Measurements from ENCODE around the gene CELF4. TPM values are rescaled to one million over a fixed set of nuclear protein-coding genes. Genes with fewer than 3 reads are reported as not detected.

CELF4 gene
- total RNA-seq, 2 donors from 2014 or later = not detected

GRCh38 chr18:37313624-37314023, 252.0 kb downstream of the CELF4 start:
- no peaks in the 10 kb centered on the region for H3K36me3 Mint-ChIP-seq (ENCODE audit: low read depth)

GRCh38 chr18:37309861-37310260, 255.7 kb downstream of the CELF4 start:
- H3K4me1 Mint-ChIP-seq = no peaks in the 10 kb centered on the region
- ATAC-seq (replicated peaks) = no peak

More at GRCh38 chr18:37313624-37314023, 252.0 kb downstream of the CELF4 start:
- Mint-ChIP-seq H3K4me3 (no peak overlapping the region), H3K4me1 (no peaks in the 10 kb centered on the region), H3K9me3 (no peaks in the 10 kb centered on the region), H3K27ac (no peak overlapping the region), H3K27me3 (no peaks in the 10 kb centered on the region)
- ATAC-seq (replicated peaks) = no peak

GRCh38 chr18:37309059-37309458, 256.5 kb downstream of the CELF4 start:
- no peak overlapping the region for H3K4me3 Mint-ChIP-seq
- no peaks in the 10 kb centered on the region for H3K36me3 Mint-ChIP-seq (ENCODE audit: low read depth)
- no peak overlapping the region for H3K27ac Mint-ChIP-seq
- no peaks in the 10 kb centered on the region for H3K9me3 Mint-ChIP-seq
- H3K27me3 Mint-ChIP-seq = no peaks in the 10 kb centered on the region
- H3K4me1 Mint-ChIP-seq = no peaks in the 10 kb centered on the region
- ATAC-seq (replicated peaks) = no peak

More at GRCh38 chr18:37309861-37310260, 255.7 kb downstream of the CELF4 start:
- H3K27ac Mint-ChIP-seq = no peak overlapping the region
- no peaks in the 10 kb centered on the region for H3K27me3 Mint-ChIP-seq
- H3K4me3 Mint-ChIP-seq = no peak overlapping the region
- no peaks in the 10 kb centered on the region for H3K9me3 Mint-ChIP-seq
- no peaks in the 10 kb centered on the region for H3K36me3 Mint-ChIP-seq (ENCODE audit: low read depth)

- ATAC-seq (replicated peaks) = no peak
- no peaks in the 10 kb centered on the region for H3K27me3 Mint-ChIP-seq
- no peak overlapping the region for H3K4me3 Mint-ChIP-seq
- H3K27ac Mint-ChIP-seq = no peak overlapping the region
- H3K36me3 Mint-ChIP-seq (ENCODE audit: low read depth) = no peaks in the 10 kb centered on the region
- no peaks in the 10 kb centered on the region for H3K9me3 Mint-ChIP-seq
- H3K4me1 Mint-ChIP-seq = no peaks in the 10 kb centered on the region
Measured at GRCh38 chr18:37307181-37307580, 258.4 kb downstream of the CELF4 start.

GRCh38 chr18:37306432-37306831, 259.2 kb downstream of the CELF4 start:
- Mint-ChIP-seq H3K27me3 (no peaks in the 10 kb centered on the region), H3K4me3 (no peak overlapping the region), H3K9me3 (no peaks in the 10 kb centered on the region), H3K4me1 (no peaks in the 10 kb centered on the region), H3K27ac (no peak overlapping the region), H3K36me3 (ENCODE audit: low read depth) (no peaks in the 10 kb centered on the region)
- ATAC-seq (replicated peaks) = no peak

- H3K27me3 Mint-ChIP-seq = peaks cover 3% of the 10 kb centered on the region
- ATAC-seq (replicated peaks) = no peak
- H3K9me3 Mint-ChIP-seq = no peaks in the 10 kb centered on the region
- no peak overlapping the region for H3K27ac Mint-ChIP-seq
- H3K4me1 Mint-ChIP-seq = no peaks in the 10 kb centered on the region
- H3K4me3 Mint-ChIP-seq = no peak overlapping the region
- no peaks in the 10 kb centered on the region for H3K36me3 Mint-ChIP-seq (ENCODE audit: low read depth)
Measured at GRCh38 chr18:37305066-37305465, 260.5 kb downstream of the CELF4 start.

- Mint-ChIP-seq H3K9me3 (no peaks in the 10 kb centered on the region), H3K27ac (no peak overlapping the region), H3K4me1 (no peaks in the 10 kb centered on the region), H3K27me3 (peaks cover 3% of the 10 kb centered on the region), H3K4me3 (no peak overlapping the region), H3K36me3 (ENCODE audit: low read depth) (no peaks in the 10 kb centered on the region)
- no peak for ATAC-seq (replicated peaks)
Measured at GRCh38 chr18:37304012-37304680, 261.5 kb downstream of the CELF4 start.

GRCh38 chr18:37303009-37303408, 262.6 kb downstream of the CELF4 start:
- H3K9me3 Mint-ChIP-seq = no peaks in the 10 kb centered on the region
- no peak overlapping the region for H3K27ac Mint-ChIP-seq
- no peak overlapping the region for H3K4me3 Mint-ChIP-seq
- H3K27me3 Mint-ChIP-seq = peaks cover 3% of the 10 kb centered on the region
- H3K4me1 Mint-ChIP-seq = no peaks in the 10 kb centered on the region
- no peaks in the 10 kb centered on the region for H3K36me3 Mint-ChIP-seq (ENCODE audit: low read depth)
- ATAC-seq (replicated peaks) = no peak

GRCh38 chr18:37302519-37302918, 263.1 kb downstream of the CELF4 start:
- Mint-ChIP-seq H3K27me3 (peaks cover 3% of the 10 kb centered on the region), H3K4me1 (no peaks in the 10 kb centered on the region), H3K4me3 (no peak overlapping the region), H3K27ac (no peak overlapping the region), H3K9me3 (no peaks in the 10 kb centered on the region), H3K36me3 (ENCODE audit: low read depth) (no peaks in the 10 kb centered on the region)
- ATAC-seq (replicated peaks) = no peak

GRCh38 chr18:37299471-37300304, 265.9 kb downstream of the CELF4 start:
- no peaks in the 10 kb centered on the region for H3K4me1 Mint-ChIP-seq
- H3K27ac Mint-ChIP-seq = no peak overlapping the region
- H3K27me3 Mint-ChIP-seq = peaks cover 4% of the 10 kb centered on the region
- H3K36me3 Mint-ChIP-seq (ENCODE audit: low read depth) = no peaks in the 10 kb centered on the region
- no peaks in the 10 kb centered on the region for H3K9me3 Mint-ChIP-seq
- ATAC-seq (replicated peaks) = peak; percentile 26
- H3K4me3 Mint-ChIP-seq = no peak overlapping the region

- H3K4me3 Mint-ChIP-seq = no peak overlapping the region
- ATAC-seq (replicated peaks) = no peak
- H3K9me3 Mint-ChIP-seq = no peaks in the 10 kb centered on the region
- peaks cover 9% of the 10 kb centered on the region for H3K27me3 Mint-ChIP-seq
- no peak overlapping the region for H3K27ac Mint-ChIP-seq
- no peaks in the 10 kb centered on the region for H3K36me3 Mint-ChIP-seq (ENCODE audit: low read depth)
- H3K4me1 Mint-ChIP-seq = no peaks in the 10 kb centered on the region
Measured at GRCh38 chr18:37298816-37299215, 266.8 kb downstream of the CELF4 start.

- peaks cover 13% of the 10 kb centered on the region for H3K27me3 Mint-ChIP-seq
- ATAC-seq (replicated peaks) = no peak
- no peaks in the 10 kb centered on the region for H3K4me1 Mint-ChIP-seq
- no peaks in the 10 kb centered on the region for H3K9me3 Mint-ChIP-seq
- H3K27ac Mint-ChIP-seq = no peak overlapping the region
- no peak overlapping the region for H3K4me3 Mint-ChIP-seq
- H3K36me3 Mint-ChIP-seq (ENCODE audit: low read depth) = no peaks in the 10 kb centered on the region
Measured at GRCh38 chr18:37297106-37297505, 268.5 kb downstream of the CELF4 start.

- ATAC-seq (replicated peaks) = no peak
- H3K9me3 Mint-ChIP-seq = no peaks in the 10 kb centered on the region
Measured at GRCh38 chr18:37294951-37295350, 270.6 kb downstream of the CELF4 start.

GRCh38 chr18:37293359-37293758, 272.2 kb downstream of the CELF4 start:
- no peaks in the 10 kb centered on the region for H3K36me3 Mint-ChIP-seq (ENCODE audit: low read depth)

More at GRCh38 chr18:37294951-37295350, 270.6 kb downstream of the CELF4 start:
- Mint-ChIP-seq H3K4me1 (no peaks in the 10 kb centered on the region), H3K4me3 (no peak overlapping the region), H3K27ac (no peak overlapping the region), H3K36me3 (ENCODE audit: low read depth) (no peaks in the 10 kb centered on the region), H3K27me3 (peaks cover 10% of the 10 kb centered on the region)

GRCh38 chr18:37289423-37289822, 276.2 kb downstream of the CELF4 start:
- no peaks in the 10 kb centered on the region for H3K9me3 Mint-ChIP-seq
- H3K4me1 Mint-ChIP-seq = no peaks in the 10 kb centered on the region
- no peaks in the 10 kb centered on the region for H3K36me3 Mint-ChIP-seq (ENCODE audit: low read depth)
- no peak for ATAC-seq (replicated peaks)
- peaks cover 10% of the 10 kb centered on the region for H3K27me3 Mint-ChIP-seq
- no peak overlapping the region for H3K27ac Mint-ChIP-seq
- H3K4me3 Mint-ChIP-seq = no peak overlapping the region

More at GRCh38 chr18:37293359-37293758, 272.2 kb downstream of the CELF4 start:
- no peaks in the 10 kb centered on the region for H3K4me1 Mint-ChIP-seq
- H3K4me3 Mint-ChIP-seq = no peak overlapping the region
- H3K9me3 Mint-ChIP-seq = no peaks in the 10 kb centered on the region
- no peak overlapping the region for H3K27ac Mint-ChIP-seq
- H3K27me3 Mint-ChIP-seq = peaks cover 10% of the 10 kb centered on the region
- ATAC-seq (replicated peaks) = no peak

All from activated T-helper 17 cell treated with anti-CD3 and anti-CD28 coated beads, Interleukin-2, amount 50 U/mL, for 72 hours (primary cell).